Neuronal stem cell (in vitro differentiated cells): Measurements from ENCODE around the gene FADS1.
A peak's percentile ranks its signal among the peaks of the same experiment; 100 is the strongest.

Experiments used
- DNase-seq: peaks from one replicate; pipeline ENCODE4 v3.0.0-alpha.2; 2013; ENCODE audit warnings: low spot score
- H2AFZ ChIP-seq: one replicate; pipeline ENCODE4 v1.6.1; 2013; ENCODE audit warnings: mild to moderate bottlenecking, low read length, inconsistent platforms
- H2AK5ac ChIP-seq: 2 replicates; pipeline ENCODE4 v1.6.1; 2013; ENCODE audit warnings: low read depth, mild to moderate bottlenecking, inconsistent platforms, low read length, moderate library complexity, mixed read lengths
- H2BK120ac ChIP-seq: 2 replicates; pipeline ENCODE4 v1.6.1; 2013; ENCODE audit warnings: low read depth, mild to moderate bottlenecking, inconsistent platforms, low read length, moderate library complexity, mixed read lengths
- H2BK12ac ChIP-seq: one replicate; pipeline ENCODE4 v1.6.1; 2013; ENCODE audit warnings: low read length, inconsistent platforms
- H2BK15ac ChIP-seq: 2 replicates; pipeline ENCODE4 v1.6.1; 2013; ENCODE audit warnings: mild to moderate bottlenecking, low read length, inconsistent platforms, mixed read lengths
- H2BK5ac ChIP-seq: one replicate; pipeline ENCODE4 v1.6.1; 2013; ENCODE audit warnings: inconsistent platforms, mild to moderate bottlenecking, low read length, moderate library complexity
- H3K14ac ChIP-seq: one replicate; pipeline ENCODE4 v1.6.1; 2013; ENCODE audit warnings: low read length, inconsistent platforms
- H3K18ac ChIP-seq: 2 replicates; pipeline ENCODE4 v1.6.1; 2013; ENCODE audit warnings: low read length, inconsistent platforms
- H3K23ac ChIP-seq: 2 replicates; pipeline ENCODE4 v1.6.1; 2013; ENCODE audit warnings: low read depth, mild to moderate bottlenecking, mixed read lengths, low read length, inconsistent platforms; ENCODE audit not compliant: poor library complexity
- H3K27ac ChIP-seq: replicated peaks from 3 replicates; pipeline ENCODE4 v1.5.1; 2013; ENCODE audit warnings: low read length, inconsistent platforms
- H3K27me3 ChIP-seq, 3 experiments: 2 replicates each; pipeline ENCODE4 v1.6.1; 2013; ENCODE audit warnings: low read length in 3 of 3, mild to moderate bottlenecking in 2 of 3, inconsistent platforms in 1 of 3, low read depth in 1 of 3, mixed read lengths in 1 of 3, moderate library complexity in 1 of 3; ENCODE audit not compliant: control insufficient read depth in 3 of 3, insufficient read depth in 3 of 3
- H3K36me3 ChIP-seq, 2 donors: replicated peaks in 1 of 2; 2 replicates each; pipeline ENCODE4 v1.6.1; 2013; ENCODE audit warnings: low read length in 2 of 2; ENCODE audit not compliant: control insufficient read depth in 2 of 2, insufficient read depth in 2 of 2
- H3K4ac ChIP-seq: 2 replicates; pipeline ENCODE4 v1.6.1; 2013; ENCODE audit warnings: inconsistent platforms, mild to moderate bottlenecking, low read length, moderate library complexity
- H3K4me1 ChIP-seq, 2 donors: 1 replicate in 1 of 2; 2 replicates in 1 of 2; pipeline ENCODE4 v1.6.1; 2013; ENCODE audit warnings: low read length in 2 of 2, low read depth in 1 of 2; ENCODE audit not compliant: control insufficient read depth in 2 of 2, insufficient read depth in 1 of 2
- H3K4me2 ChIP-seq: one replicate; pipeline ENCODE4 v1.6.1; 2013; ENCODE audit warnings: mild to moderate bottlenecking, low read length, inconsistent platforms; ENCODE audit not compliant: insufficient read depth, poor library complexity, severe bottlenecking
- H3K4me3 ChIP-seq, 2 donors: 2 replicates each; pipeline ENCODE4 v1.5.1; 2013; ENCODE audit warnings: low read length in 2 of 2, mild to moderate bottlenecking in 2 of 2, inconsistent platforms in 1 of 2, moderate library complexity in 1 of 2
- H3K79me1 ChIP-seq: one replicate; pipeline ENCODE4 v1.6.1; 2013; ENCODE audit warnings: low read depth, mild to moderate bottlenecking, inconsistent platforms, low read length, moderate library complexity
- H3K9ac ChIP-seq: one replicate; pipeline ENCODE4 v1.6.1; 2013; ENCODE audit warnings: mild to moderate bottlenecking, low read depth, low read length, inconsistent platforms; ENCODE audit not compliant: poor library complexity
- H3K9me3 ChIP-seq, 2 donors: replicated peaks in 1 of 2; 2 replicates each; pipeline versions ENCODE3 to v1.6.1; 2013; ENCODE audit warnings: low read length in 2 of 2, mild to moderate bottlenecking in 2 of 2, inconsistent platforms in 1 of 2, low read depth in 1 of 2, mixed read lengths in 1 of 2, moderate library complexity in 1 of 2; ENCODE audit not compliant: control insufficient read depth in 2 of 2, insufficient read depth in 1 of 2
- H4K8ac ChIP-seq: one replicate; pipeline ENCODE4 v1.6.1; 2013; ENCODE audit warnings: low read depth, mild to moderate bottlenecking, inconsistent platforms, low read length, moderate library complexity
- H4K91ac ChIP-seq: one replicate; pipeline ENCODE4 v1.6.1; 2013; ENCODE audit warnings: low read length, low read depth, mild to moderate bottlenecking, inconsistent platforms; ENCODE audit not compliant: poor library complexity
- WGBS, 2 donors: extraction: QIAGEN DNeasy Blood & Tissue Kit; methylation state at CpG; one replicate each; pipeline ENCODE4 v1.1.7; 2013; ENCODE audit warnings: missing lambda C conversion rate in 2 of 2, mixed read lengths in 1 of 2; ENCODE audit not compliant: insufficient read length in 2 of 2, insufficient replicate concordance in 1 of 2; ENCODE audit errors: extremely low coverage in 2 of 2; 5-methylcytosine and 5-hydroxymethylcytosine counted together

FADS1 gene

GRCh38 chr11:61842528-61842820 is 25.7 kb upstream of the FADS1 start:
- no peak overlapping the region for H2BK12ac ChIP-seq
- no peaks in the 10 kb centered on the region for H3K4me1 ChIP-seq
- H3K18ac ChIP-seq: no peak overlapping the region
- no peak overlapping the region for H2BK120ac ChIP-seq
- no peaks in the 10 kb centered on the region for H3K9me3 ChIP-seq
- no peak overlapping the region for H3K4me2 ChIP-seq
- no peak for DNase-seq
- no peak overlapping the region for H3K14ac ChIP-seq
- H2AFZ ChIP-seq: no peak overlapping the region
- H3K4ac ChIP-seq: no peak overlapping the region
- no peaks in the 10 kb centered on the region for H3K27me3 ChIP-seq
- no peak overlapping the region for H2AK5ac ChIP-seq
- WGBS, 2 donors: no CpG with 5 or more reads among the region's 7 CpGs
- no peak overlapping the region for H3K23ac ChIP-seq
- H3K4me3 ChIP-seq: no peak overlapping the region
- H4K8ac ChIP-seq: peak overlapping the region; percentile 19
- H2BK15ac ChIP-seq: no peak overlapping the region
- H3K27ac ChIP-seq: no peak overlapping the region
- peaks cover 72 to 99% of the 10 kb centered on the region in 2 donors for H3K36me3 ChIP-seq
- no peak overlapping the region for H3K9ac ChIP-seq
- no peak overlapping the region for H4K91ac ChIP-seq
- no peak overlapping the region for H2BK5ac ChIP-seq
- peaks cover 32% of the 10 kb centered on the region for H3K79me1 ChIP-seq

DNA sequence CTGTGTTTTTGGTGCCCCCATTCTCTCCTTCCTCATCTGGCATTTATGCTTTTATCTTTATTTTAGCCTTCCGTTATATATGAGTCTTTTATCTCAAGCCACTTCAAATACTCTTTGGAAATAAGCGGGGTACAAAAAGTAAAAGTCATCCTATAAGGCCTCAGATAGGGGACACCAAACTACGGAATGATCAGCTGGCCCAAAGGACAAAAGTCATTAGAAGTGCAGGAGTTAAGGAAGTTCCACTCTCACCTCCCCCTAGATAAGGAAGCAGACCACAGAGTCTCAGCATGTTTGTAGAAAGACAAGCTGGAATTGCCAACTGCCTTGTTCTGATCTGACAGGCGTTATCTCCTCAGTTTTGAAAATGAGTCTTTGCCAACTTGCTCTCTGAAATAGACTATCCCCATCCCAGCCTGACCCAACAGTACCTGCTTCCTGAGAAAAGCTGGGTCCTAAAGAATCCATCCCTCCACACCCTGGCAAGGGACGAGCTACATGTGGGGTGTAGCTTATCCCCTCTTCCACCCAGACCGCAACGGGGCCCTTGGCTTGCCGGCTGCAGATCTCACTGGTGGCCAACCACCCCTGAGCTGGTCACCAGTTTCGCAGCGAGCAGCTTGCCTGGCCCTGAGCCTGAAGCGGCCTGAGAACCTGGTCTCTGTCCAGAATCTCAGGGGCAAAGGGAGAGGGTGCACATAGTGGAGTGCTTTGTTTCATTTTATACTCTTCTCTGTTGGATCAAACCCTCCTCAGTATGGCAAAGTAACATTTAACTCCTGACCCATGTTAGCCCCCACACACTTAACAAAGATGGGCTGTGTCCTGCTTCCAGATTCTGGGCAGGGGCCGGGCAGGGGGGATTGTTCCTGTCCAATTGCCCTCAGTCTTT is 25.1 kb upstream of the FADS1 start:
- no peaks in the 10 kb centered on the region for H3K4me1 ChIP-seq
- H3K14ac ChIP-seq: no peak overlapping the region
- no peak overlapping the region for H2AFZ ChIP-seq
- H2AK5ac ChIP-seq: no peak overlapping the region
- H2BK5ac ChIP-seq: no peak overlapping the region
- no peak overlapping the region for H3K4me3 ChIP-seq
- H3K36me3 ChIP-seq: peaks cover 71 to 99% of the 10 kb centered on the region in 2 donors
- H2BK15ac ChIP-seq: no peak overlapping the region
- H2BK12ac ChIP-seq: no peak overlapping the region
- no peaks in the 10 kb centered on the region for H3K27me3 ChIP-seq
- H3K9ac ChIP-seq: no peak overlapping the region
- no peaks in the 10 kb centered on the region for H3K9me3 ChIP-seq
- H2BK120ac ChIP-seq: no peak overlapping the region
- no peak overlapping the region for H4K91ac ChIP-seq
- DNase-seq: no peak
- H3K18ac ChIP-seq: no peak overlapping the region
- H3K23ac ChIP-seq: no peak overlapping the region
- peaks cover 36% of the 10 kb centered on the region for H3K79me1 ChIP-seq
- no peak overlapping the region for H3K4me2 ChIP-seq
- H3K27ac ChIP-seq: no peak overlapping the region
- peak overlapping the region; percentile 19 for H4K8ac ChIP-seq
- no peak overlapping the region for H3K4ac ChIP-seq
- WGBS, 2 donors: no CpG with 5 or more reads among the region's 12 CpGs

- WGBS, 2 donors: no CpG with 5 or more reads among the region's 7 CpGs
- Histone ChIP-seq H3K23ac (peak overlapping the region; percentile 1), H2AFZ (no peak overlapping the region), H3K18ac (no peak overlapping the region), H3K9ac (no peak overlapping the region), H3K36me3 (peaks cover 63 to 100% of the 10 kb centered on the region in 2 donors), H2BK12ac (no peak overlapping the region), H2BK120ac (no peak overlapping the region), H3K4me1 (no peaks in the 10 kb centered on the region), H4K91ac (no peak overlapping the region), H2AK5ac (no peak overlapping the region), H3K27me3 (no peaks in the 10 kb centered on the region), H3K79me1 (peaks cover 36% of the 10 kb centered on the region), H3K9me3 (no peaks in the 10 kb centered on the region), H3K4me3 (no peak overlapping the region), H2BK5ac (no peak overlapping the region), H3K4me2 (no peak overlapping the region), H3K14ac (no peak overlapping the region), H2BK15ac (no peak overlapping the region), H3K27ac (no peak overlapping the region), H3K4ac (no peak overlapping the region), H4K8ac (no peak overlapping the region)
- no peak for DNase-seq
Observed at GRCh38 chr11:61840371-61840770, 23.6 kb upstream of the FADS1 start.

GRCh38 chr11:61839742-61840141 is 22.9 kb upstream of the FADS1 start:
- Histone ChIP-seq H2BK15ac (no peak overlapping the region), H3K27me3 (no peaks in the 10 kb centered on the region), H3K27ac (no peak overlapping the region), H3K4me1 (peaks cover 2 to 5% of the 10 kb centered on the region in 2 donors), H3K36me3 (peaks cover 58 to 99% of the 10 kb centered on the region in 2 donors), H2BK5ac (no peak overlapping the region), H4K91ac (no peak overlapping the region), H3K18ac (no peak overlapping the region), H3K9me3 (no peaks in the 10 kb centered on the region), H3K79me1 (peaks cover 32% of the 10 kb centered on the region), H3K4me3 (no peak overlapping the region), H3K9ac (no peak overlapping the region), H2AFZ (no peak overlapping the region), H2BK12ac (no peak overlapping the region), H3K4me2 (no peak overlapping the region), H2AK5ac (no peak overlapping the region), H4K8ac (no peak overlapping the region), H2BK120ac (no peak overlapping the region), H3K23ac (no peak overlapping the region), H3K4ac (no peak overlapping the region), H3K14ac (no peak overlapping the region)
- DNase-seq: no peak
- no CpG with 5 or more reads among the region's 2 CpGs for WGBS, 2 donors
